BE2C (cell line): ENCODE data around the gene C16orf74.
A peak's percentile ranks its signal among the peaks of the same experiment; 100 is the strongest.

Experiments
- DNase-seq: peaks from one replicate; pipeline ENCODE4 v3.0.0-alpha.2; 2020
- H3K27me3 ChIP-seq: fragments of 250-450 bp; sonication (Bioruptor Pico); 2 replicates; pipeline ENCODE4 v1.5.1; 2020; ENCODE audit warnings: mild to moderate bottlenecking
- H3K36me3 ChIP-seq: fragments of 250-450 bp; sonication (Bioruptor Pico); 2 replicates; pipeline ENCODE4 v1.5.1; 2020; ENCODE audit warnings: mild to moderate bottlenecking
- H3K4me1 ChIP-seq: fragments of 250-450 bp; sonication (Bioruptor Pico); 2 replicates; pipeline ENCODE4 v1.5.1; 2020
- H3K4me3 ChIP-seq: 2 replicates; pipeline ENCODE4 v1.5.1; 2011; ENCODE audit warnings: low read depth, low read length
- H3K9me3 ChIP-seq: fragments of 250-450 bp; sonication (Bioruptor Pico); 2 replicates; pipeline ENCODE4 v1.5.1; 2020
- CTCF ChIP-seq: IDR thresholded peaks from 2 replicates; pipeline ENCODE4 v1.5.1; 2012; ENCODE audit warnings: mild to moderate bottlenecking, low read depth, low read length

Gene C16orf74

GRCh38 chr16:85720302-85720637, 30.6 kb downstream of the C16orf74 start:
- TF ChIP-seq CTCF: no peak
- no peak for DNase-seq
- no peaks in the 10 kb centered on the region for H3K36me3 ChIP-seq
- no peak overlapping the region for H3K4me3 ChIP-seq
- H3K4me1 ChIP-seq: peaks cover 11% of the 10 kb centered on the region
- no peaks in the 10 kb centered on the region for H3K9me3 ChIP-seq
- no peaks in the 10 kb centered on the region for H3K27me3 ChIP-seq

DNA sequence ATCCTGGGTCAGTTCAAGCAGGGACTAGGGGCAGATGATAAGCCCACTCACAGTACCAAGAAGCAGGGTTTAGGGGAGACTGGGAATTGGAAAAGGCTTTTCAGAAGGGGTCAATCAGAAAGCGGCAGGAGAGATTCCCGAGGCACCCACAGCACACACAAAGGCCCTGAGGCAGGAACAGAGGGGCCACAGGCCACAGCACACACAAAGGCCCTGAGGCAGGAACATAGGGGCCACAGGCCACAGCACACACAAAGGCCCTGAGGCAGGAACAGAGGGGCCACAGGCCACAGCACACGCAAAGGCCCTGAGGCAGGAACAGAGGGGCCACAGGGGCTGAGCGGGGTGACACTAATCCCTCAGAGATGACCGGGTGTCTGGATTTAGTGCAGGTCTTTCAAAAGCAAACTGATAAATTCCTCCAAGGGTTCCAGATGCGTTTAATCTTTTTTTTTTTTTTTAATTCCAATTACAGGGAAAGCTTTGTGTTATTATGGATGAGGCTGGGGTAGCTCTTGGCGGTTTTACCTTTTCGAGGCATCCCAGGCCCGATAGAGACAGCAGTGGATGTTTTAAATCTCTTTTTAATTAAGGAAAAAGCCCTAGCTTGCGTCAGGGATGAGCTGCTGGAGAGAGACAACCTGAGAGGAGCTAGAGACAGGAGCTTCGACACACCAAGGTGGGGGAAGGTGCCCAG, 31.1 kb downstream of the C16orf74 start:
- Histone ChIP-seq H3K36me3 (no peaks in the 10 kb centered on the region), H3K4me3 (no peak overlapping the region), H3K9me3 (no peaks in the 10 kb centered on the region), H3K27me3 (no peaks in the 10 kb centered on the region), H3K4me1 (peaks cover 11% of the 10 kb centered on the region)
- DNase-seq: no peak
- TF ChIP-seq CTCF: no peak

GRCh38 chr16:85718682-85719081, 32.2 kb downstream of the C16orf74 start:
- H3K4me3 ChIP-seq: no peak overlapping the region
- no peaks in the 10 kb centered on the region for H3K9me3 ChIP-seq
- TF ChIP-seq CTCF: peak; percentile 79
- H3K4me1 ChIP-seq: peaks cover 11% of the 10 kb centered on the region
- no peaks in the 10 kb centered on the region for H3K36me3 ChIP-seq
- peak; percentile 63 for DNase-seq
- no peaks in the 10 kb centered on the region for H3K27me3 ChIP-seq

DNA sequence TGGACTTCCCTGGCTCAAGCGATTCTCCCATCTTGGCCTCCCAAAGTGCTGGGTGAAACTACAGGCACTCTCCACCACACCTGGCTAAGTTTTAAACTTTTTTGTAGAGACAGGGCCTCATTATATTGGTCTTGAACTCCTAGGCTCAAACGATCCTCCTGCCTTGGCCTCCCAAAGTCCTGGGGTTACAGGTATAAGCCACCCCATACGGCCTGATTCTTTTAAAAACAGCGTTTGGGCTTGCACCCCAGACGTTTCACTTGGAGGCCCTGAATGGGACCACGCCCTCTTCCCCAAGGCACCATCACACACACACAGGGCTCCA, 32.8 kb downstream of the C16orf74 start:
- no peak for DNase-seq
- H3K4me1 ChIP-seq: peaks cover 11% of the 10 kb centered on the region
- no peak overlapping the region for H3K4me3 ChIP-seq
- no peaks in the 10 kb centered on the region for H3K36me3 ChIP-seq
- no peaks in the 10 kb centered on the region for H3K27me3 ChIP-seq
- TF ChIP-seq CTCF: no peak
- no peaks in the 10 kb centered on the region for H3K9me3 ChIP-seq

GRCh38 chr16:85717393-85718152, 33.3 kb downstream of the C16orf74 start:
- peak; percentile 81 for DNase-seq
- Histone ChIP-seq H3K36me3 (no peaks in the 10 kb centered on the region), H3K9me3 (no peaks in the 10 kb centered on the region), H3K27me3 (no peaks in the 10 kb centered on the region), H3K4me1 (peaks cover 11% of the 10 kb centered on the region), H3K4me3 (no peak overlapping the region)
- TF ChIP-seq CTCF: peak; percentile 63

- no peaks in the 10 kb centered on the region for H3K27me3 ChIP-seq
- no peak for TF ChIP-seq CTCF
- no peak overlapping the region for H3K4me3 ChIP-seq
- peak; percentile 44 for DNase-seq
- no peaks in the 10 kb centered on the region for H3K36me3 ChIP-seq
- peaks cover 11% of the 10 kb centered on the region for H3K4me1 ChIP-seq
- no peaks in the 10 kb centered on the region; the same call in 1 of the 2 replicates for H3K9me3 ChIP-seq
Measured at GRCh38 chr16:85716680-85717038, 34.2 kb downstream of the C16orf74 start.
